ENCODE results near the gene FBXW9. TPM values are rescaled to one million over a fixed set of nuclear protein-coding genes. Genes with fewer than 3 reads are reported as not detected.

The FBXW9 gene
- total RNA-seq, 1 donor from 2014 or later = 8.0 TPM

- Mint-ChIP-seq H3K27ac (ENCODE audit: unreplicated experiment) (no peak overlapping the region), H3K9me3 (ENCODE audit: unreplicated experiment) (no peaks in the 10 kb centered on the region), H3K4me3 (ENCODE audit: unreplicated experiment) (peak overlapping the region; percentile 37), H3K27me3 (ENCODE audit: unreplicated experiment) (peaks cover 5% of the 10 kb centered on the region), H3K4me1 (ENCODE audit: unreplicated experiment) (no peaks in the 10 kb centered on the region), H3K36me3 (ENCODE audit: low read depth, unreplicated experiment) (peaks cover 25% of the 10 kb centered on the region)
- no peak for TF ChIP-seq CTCF (IDR thresholded peaks at IDR 0.05; ENCODE audit: unreplicated experiment)
- DNase-seq (ENCODE audit: low spot score) = no peak
These were observed 39.4 kb downstream of the FBXW9 start for GRCh38 chr19:12656899-12657571.

GRCh38 chr19:12655546-12655945, 40.9 kb downstream of the FBXW9 start:
- Mint-ChIP-seq H3K27me3 (ENCODE audit: unreplicated experiment) (peaks cover 5% of the 10 kb centered on the region), H3K4me1 (ENCODE audit: unreplicated experiment) (no peaks in the 10 kb centered on the region), H3K27ac (ENCODE audit: unreplicated experiment) (no peak overlapping the region), H3K36me3 (ENCODE audit: low read depth, unreplicated experiment) (peaks cover 32% of the 10 kb centered on the region), H3K4me3 (ENCODE audit: unreplicated experiment) (peak overlapping the region; percentile 4), H3K9me3 (ENCODE audit: unreplicated experiment) (no peaks in the 10 kb centered on the region)
- no peak for TF ChIP-seq CTCF (IDR thresholded peaks at IDR 0.05; ENCODE audit: unreplicated experiment)
- no peak for DNase-seq (ENCODE audit: low spot score)

GRCh38 chr19:12652219-12652618, 44.2 kb downstream of the FBXW9 start:
- H3K36me3 Mint-ChIP-seq (ENCODE audit: low read depth, unreplicated experiment) = peaks cover 28% of the 10 kb centered on the region
- no peak overlapping the region for H3K27ac Mint-ChIP-seq (ENCODE audit: unreplicated experiment)
- H3K4me1 Mint-ChIP-seq (ENCODE audit: unreplicated experiment) = no peaks in the 10 kb centered on the region
- peaks cover 8% of the 10 kb centered on the region for H3K27me3 Mint-ChIP-seq (ENCODE audit: unreplicated experiment)
- H3K9me3 Mint-ChIP-seq (ENCODE audit: unreplicated experiment) = no peaks in the 10 kb centered on the region
- H3K4me3 Mint-ChIP-seq (ENCODE audit: unreplicated experiment) = no peak overlapping the region
- no peak for TF ChIP-seq CTCF (IDR thresholded peaks at IDR 0.05; ENCODE audit: unreplicated experiment)
- no peak for DNase-seq (ENCODE audit: low spot score)

GRCh38 chr19:12649941-12650340, 46.5 kb downstream of the FBXW9 start:
- H3K27me3 Mint-ChIP-seq (ENCODE audit: unreplicated experiment) = peaks cover 11% of the 10 kb centered on the region
- DNase-seq (ENCODE audit: low spot score) = no peak
- H3K27ac Mint-ChIP-seq (ENCODE audit: unreplicated experiment) = no peak overlapping the region
- TF ChIP-seq CTCF (IDR thresholded peaks at IDR 0.05; ENCODE audit: unreplicated experiment) = no peak
- H3K36me3 Mint-ChIP-seq (ENCODE audit: low read depth, unreplicated experiment) = peaks cover 15% of the 10 kb centered on the region
- no peak overlapping the region for H3K4me3 Mint-ChIP-seq (ENCODE audit: unreplicated experiment)
- no peaks in the 10 kb centered on the region for H3K9me3 Mint-ChIP-seq (ENCODE audit: unreplicated experiment)
- H3K4me1 Mint-ChIP-seq (ENCODE audit: unreplicated experiment) = no peaks in the 10 kb centered on the region

GRCh38 chr19:12648088-12648487, 48.3 kb downstream of the FBXW9 start:
- no peak for DNase-seq (ENCODE audit: low spot score)
- Mint-ChIP-seq H3K4me3 (ENCODE audit: unreplicated experiment) (no peak overlapping the region), H3K36me3 (ENCODE audit: low read depth, unreplicated experiment) (peaks cover 15% of the 10 kb centered on the region), H3K27ac (ENCODE audit: unreplicated experiment) (no peak overlapping the region), H3K4me1 (ENCODE audit: unreplicated experiment) (no peaks in the 10 kb centered on the region), H3K9me3 (ENCODE audit: unreplicated experiment) (no peaks in the 10 kb centered on the region), H3K27me3 (ENCODE audit: unreplicated experiment) (peaks cover 15% of the 10 kb centered on the region)
- TF ChIP-seq CTCF (IDR thresholded peaks at IDR 0.05; ENCODE audit: unreplicated experiment) = no peak

Data from endothelial cell (in vitro differentiated cells).